A549 (cell line): ENCODE data around the gene BET1L. TPM values are rescaled to one million over a fixed set of nuclear protein-coding genes. Genes with fewer than 3 reads are reported as not detected.

Source experiments
- ATAC-seq, 2 experiments: fragments of 200-7000 bp in 1 of 2; fragments of >200 bp in 1 of 2; cut with Nextera tagmentation in 1 of 2; cut with Tn5 transposase in 1 of 2; 3 replicates each; pipeline versions ENCODE4 v1.8.0 to v1.9.1; 2018 to 2020; ENCODE audit warnings: mild to moderate bottlenecking in 1 of 2, moderate library complexity in 1 of 2
- CTCF ChIA-PET: fragments of 300-600 bp; sonication (Branson Sonifier 250); formaldehyde crosslinking; extraction: SDS; loops from one replicate; lab custom pipeline; 2021; ENCODE audit warnings: antibody characterized with exemption, inconsistent platforms; lab: Yijun Ruan, JAX
- POLR2A ChIA-PET: fragments of 350-600 bp; formaldehyde crosslinking; extraction: SDS; loops from one replicate; lab custom pipeline; 2021; ENCODE audit warnings: antibody characterized with exemption, inconsistent platforms; lab: Yijun Ruan, JAX
- DNase-seq, 2 experiments: peaks; one replicate each; pipeline versions ENCODE4 v3.0.0 to v3.0.0-alpha.2; 2011 to 2016; ENCODE audit warnings: low read depth in 1 of 2, low spot score in 1 of 2
- FAIRE-seq: peaks from 2 replicates; lab custom pipeline; 2011; peaks lifted over from hg19 to GRCh38; lab: Jason Lieb, UNC
- H3K27ac ChIP-seq, 2 experiments: fragments of >200 bp; sonication (Bioruptor Twin); formaldehyde crosslinking; 3 replicates each; pipeline ENCODE4 v1.5.1; 2016 to 2017
- H3K4me1 ChIP-seq: fragments of >200 bp; sonication (Bioruptor Twin); formaldehyde crosslinking; 3 replicates; pipeline ENCODE4 v1.6.1; 2016
- H3K4me2 ChIP-seq: fragments of >200 bp; sonication (Bioruptor Twin); formaldehyde crosslinking; 3 replicates; pipeline ENCODE4 v1.6.1; 2016
- H3K4me3 ChIP-seq: fragments of >200 bp; sonication (Bioruptor Twin); formaldehyde crosslinking; 3 replicates; pipeline ENCODE4 v1.5.1; 2016
- H3K9me3 ChIP-seq: fragments of >200 bp; sonication (Bioruptor Twin); formaldehyde crosslinking; 3 replicates; pipeline ENCODE4 v1.6.1; 2016
- CBX2 ChIP-seq: fragments of 200-600 bp; sonication (generic); IDR thresholded peaks from 2 replicates; pipeline ENCODE4 v1.6.1; 2016; ENCODE audit warnings: low read depth, mild to moderate bottlenecking, borderline replicate concordance
- CBX8 ChIP-seq: fragments of 200-600 bp; sonication (generic); IDR thresholded peaks from 2 replicates; pipeline ENCODE4 v1.6.1; 2016
- EHF ChIP-seq: fragments of 250-450 bp; sonication (Bioruptor Pico); IDR thresholded peaks from 2 replicates; pipeline ENCODE4 v1.5.0; 2020; ENCODE audit warnings: mild to moderate bottlenecking
- FOSB ChIP-seq: fragments of 250-450 bp; sonication (Bioruptor Pico); IDR thresholded peaks from 2 replicates; pipeline ENCODE4 v1.5.0; 2020; ENCODE audit warnings: mild to moderate bottlenecking, moderate library complexity
- FOSL2 ChIP-seq, 2 experiments: fragments of 450-650 bp in 1 of 2; fragments of >200 bp in 1 of 2; sonication (Bioruptor Twin) in 1 of 2; formaldehyde crosslinking; IDR thresholded peaks; 2 replicates each; pipeline versions ENCODE4 v1.5.0 to v1.6.1; 2016 to 2020; ENCODE audit warnings: mild to moderate bottlenecking in 1 of 2, moderate library complexity in 1 of 2
- GATA3 ChIP-seq: IDR thresholded peaks from 2 replicates; pipeline ENCODE4 v1.6.1; 2012; ENCODE audit warnings: borderline replicate concordance
- HDAC2 ChIP-seq: fragments of 200-600 bp; sonication (generic); IDR thresholded peaks from 2 replicates; pipeline ENCODE4 v1.6.1; 2016
- HOXA7 ChIP-seq: fragments of 250-450 bp; sonication (Bioruptor Pico); IDR thresholded peaks from 2 replicates; pipeline ENCODE4 v1.5.0; 2020; ENCODE audit warnings: mild to moderate bottlenecking, moderate library complexity
- HOXB13 ChIP-seq: fragments of 250-450 bp; sonication (Bioruptor Pico); IDR thresholded peaks from 2 replicates; pipeline ENCODE4 v1.5.0; 2020; ENCODE audit warnings: low read depth, mild to moderate bottlenecking, moderate library complexity
- JUN ChIP-seq, 2 experiments: fragments of >200 bp; sonication (Bioruptor Twin); formaldehyde crosslinking; IDR thresholded peaks; 2 replicates in 1 of 2; 3 replicates in 1 of 2; pipeline ENCODE4 v1.6.1; 2016 to 2017
- JUNB ChIP-seq: fragments of >200 bp; sonication (Bioruptor Twin); formaldehyde crosslinking; IDR thresholded peaks from 2 replicates; pipeline ENCODE4 v1.6.1; 2016
- KDM5A ChIP-seq: fragments of 200-600 bp; sonication (generic); IDR thresholded peaks from 2 replicates; pipeline ENCODE4 v1.6.1; 2016; ENCODE audit warnings: antibody characterized with exemption, mild to moderate bottlenecking
- MAZ ChIP-seq: fragments of 150-350 bp; IDR thresholded peaks from 2 replicates; pipeline ENCODE4 v1.6.1; 2014; ENCODE audit warnings: antibody characterized with exemption, low read depth, low read length, borderline replicate concordance
- PHF8 ChIP-seq: fragments of 200-600 bp; sonication (generic); IDR thresholded peaks from 2 replicates; pipeline ENCODE4 v1.6.1; 2016; ENCODE audit warnings: low read depth, mild to moderate bottlenecking, antibody characterized with exemption, moderate library complexity, borderline replicate concordance
- POLR2A ChIP-seq: IDR thresholded peaks from 2 replicates; pipeline ENCODE4 v1.6.1; 2012; ENCODE audit warnings: mild to moderate bottlenecking, low read length
- POLR2AphosphoS2 ChIP-seq: conservative IDR thresholded peaks from 2 replicates; pipeline ENCODE4 v1.6.1; 2012; ENCODE audit warnings: low read length, improper control_type of control experiment, inconsistent platforms
- RCOR1 ChIP-seq: fragments of 150-350 bp; IDR thresholded peaks from 2 replicates; pipeline ENCODE4 v1.6.1; 2014; ENCODE audit warnings: antibody characterized with exemption, low read length, low read depth
- SREBF2 ChIP-seq: fragments of 450-650 bp; IDR thresholded peaks from 2 replicates; pipeline ENCODE4 v1.6.1; 2014; ENCODE audit warnings: mild to moderate bottlenecking, moderate library complexity
- TP53 ChIP-seq: fragments of 250-450 bp; sonication (Bioruptor Pico); IDR thresholded peaks from 2 replicates; pipeline ENCODE4 v1.5.0; 2021; ENCODE audit warnings: mild to moderate bottlenecking, moderate library complexity
- ZC3H11A ChIP-seq: fragments of 450-650 bp; IDR thresholded peaks from 2 replicates; pipeline ENCODE4 v1.6.1; 2014; ENCODE audit warnings: antibody characterized with exemption, mild to moderate bottlenecking
- ZSCAN20 ChIP-seq: fragments of 250-450 bp; sonication (Bioruptor Pico); IDR thresholded peaks from 2 replicates; pipeline ENCODE4 v1.8.0; 2022; ENCODE audit warnings: mild to moderate bottlenecking, moderate library complexity
- WGBS: methylation state at CpG from one replicate; pipeline ENCODE4 v1.1.6; 2017; ENCODE audit errors: missing lambda C conversion rate; 5-methylcytosine and 5-hydroxymethylcytosine counted together
- polyA plus RNA-seq, 4 experiments: library from polyadenylated mRNA; depleted of rRNA in 3 of 4; stranded (reverse); fragments of >200 nt; fragmentation: RNase III in 1 of 4; extraction: RNeasy Plus Mini Kit Qiagen cat#74134 plus additional on column Dnase treatment in 1 of 4; gene quantifications; 2 replicates in 3 of 4; 3 replicates in 1 of 4; pipeline ENCODE4 v1.2.3, GENCODE V29; 2011 to 2017
- TF ChIP-seq, protein P1 (sequence below): fragments of >200 bp; sonication (Bioruptor Twin); formaldehyde crosslinking; IDR thresholded peaks from 2 replicates; pipeline ENCODE4 v1.6.1; 2016
- TF ChIP-seq, protein P2 (sequence below): fragments of >200 bp; sonication (Bioruptor Twin); formaldehyde crosslinking; IDR thresholded peaks from 3 replicates; pipeline ENCODE4 v1.6.1; 2016
- TF ChIP-seq, protein P3 (sequence below): IDR thresholded peaks from 2 replicates; pipeline ENCODE4 v1.6.1; 2012
- TF ChIP-seq, protein P4 (sequence below): IDR thresholded peaks from 2 replicates; pipeline ENCODE4 v1.6.1; 2012; ENCODE audit warnings: low read depth, borderline replicate concordance

BET1L gene
- polyA plus RNA-seq, 2 of the 4 experiments (the other 2 are of a cell fraction) = 28.5 to 44.5 TPM

DNA sequence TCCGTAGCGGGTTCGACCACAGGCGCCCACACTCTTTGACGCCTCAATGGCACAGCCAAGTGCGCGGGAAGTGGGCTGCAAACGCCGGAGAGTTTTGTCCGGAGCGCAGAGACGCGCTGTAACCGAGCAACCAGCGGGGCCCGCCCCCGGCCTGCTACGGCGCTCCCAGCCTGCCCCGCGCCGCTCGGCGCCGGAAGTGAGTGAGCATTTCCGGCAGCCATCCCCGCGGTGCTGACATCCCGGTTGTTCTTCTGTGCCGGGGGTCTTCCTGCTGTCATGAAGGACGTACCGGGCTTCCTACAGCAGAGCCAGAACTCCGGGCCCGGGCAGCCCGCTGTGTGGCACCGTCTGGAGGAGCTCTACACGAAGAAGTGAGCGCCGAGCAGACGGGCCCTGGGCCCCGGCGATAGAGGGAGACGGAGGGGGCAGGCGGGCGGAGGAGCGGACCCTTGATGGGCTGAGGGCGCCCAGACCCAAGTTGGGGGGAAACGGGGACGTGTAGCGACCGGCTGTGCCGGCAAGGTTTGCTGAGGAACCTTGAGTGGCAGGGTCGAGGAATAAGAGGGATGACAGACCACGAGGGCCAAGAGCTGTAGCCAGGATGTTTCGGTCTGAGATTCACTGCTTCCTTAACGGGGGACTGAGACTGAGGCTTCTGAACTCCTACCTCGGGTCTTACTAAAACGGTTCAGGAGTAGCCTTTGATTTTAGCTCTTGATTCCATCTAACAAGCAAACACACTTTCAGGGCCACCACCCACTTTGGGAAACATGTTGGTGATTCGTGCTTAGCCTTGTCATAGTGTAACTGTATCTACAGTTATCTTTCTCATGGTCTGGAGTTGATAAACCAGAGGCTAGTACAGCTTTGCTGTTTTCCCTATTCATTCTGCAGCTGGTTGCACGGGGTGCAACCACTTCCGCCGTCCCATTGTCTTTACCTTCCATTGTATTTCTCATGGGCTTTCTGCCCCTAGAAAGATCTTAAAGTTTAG is 29.9 kb upstream of the BET1L start, which contains the start of gene PSMD13:
Gene PSMD13 (plus strand): TSS at position 203 of the 994 bp plus-strand sequence. CDS start 74 bp downstream, at position 277.
- DNase-seq (peak; percentile 77 to 93), FAIRE-seq (no peak), ATAC-seq (peak; percentile 93 to 97)
- H3K9me3 ChIP-seq = no peaks in the 10 kb centered on the region
- ChIA-PET CTCF (interaction anchor here (0.6 to 2.0 kb wide), 6 partner anchors 14 to 211 kb away, joined by 3 to 17 read pairs (median 3); no protein-coding TSS in a partner anchor), POLR2A (interaction anchor here (0.6 to 2.3 kb wide), 5 partner anchors 13 to 275 kb away, joined by 3 to 8 read pairs (median 4); partner anchors contain the start of genes BET1L and RIC8A)
- peak within 1 kb of the TSS; percentile 99 for H3K4me2 ChIP-seq
- peak within 1 kb of the TSS; percentile 95 to 96 for H3K27ac ChIP-seq
- 6% methylated on average over 22 of the region's 62 CpGs for WGBS
- TF ChIP-seq HOXA7 (CRISPR knock-in tag) (0 out of 2 replicates have a peak, but pooled peaks have one; percentile 17), JUN (IDR thresholded peaks at IDR 0.05) (peak; percentile 9 to 40; a peak in 3 of 5 replicates), RCOR1 (no peak), CBX8 (no peak), PHF8 (peak; percentile 55), JUNB (no peak), KDM5A (peak; percentile 72), CBX2 (no peak), MAZ (no peak), EHF (CRISPR knock-in tag) (no peak), ZC3H11A (no peak), TP53 (CRISPR knock-in tag) (no peak), HOXB13 (CRISPR knock-in tag) (no peak), SREBF2 (no peak), POLR2A (peak; percentile 52), GATA3 (no peak), FOSL2 (IDR thresholded peaks at IDR 0.05) (no peak), FOSL2 (CRISPR knock-in tag; IDR thresholded peaks at IDR 0.05) (no peak), FOSB (CRISPR knock-in tag) (0 out of 2 replicates have a peak, but pooled peaks have one; percentile 28), HDAC2 (no peak), ZSCAN20 (CRISPR knock-in tag) (no peak), POLR2AphosphoS2 (no peak)
- TF ChIP-seq, protein P1, sequence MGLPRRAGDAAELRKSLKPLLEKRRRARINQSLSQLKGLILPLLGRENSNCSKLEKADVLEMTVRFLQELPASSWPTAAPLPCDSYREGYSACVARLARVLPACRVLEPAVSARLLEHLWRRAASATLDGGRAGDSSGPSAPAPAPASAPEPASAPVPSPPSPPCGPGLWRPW = no peak
- TF ChIP-seq, protein P2, sequence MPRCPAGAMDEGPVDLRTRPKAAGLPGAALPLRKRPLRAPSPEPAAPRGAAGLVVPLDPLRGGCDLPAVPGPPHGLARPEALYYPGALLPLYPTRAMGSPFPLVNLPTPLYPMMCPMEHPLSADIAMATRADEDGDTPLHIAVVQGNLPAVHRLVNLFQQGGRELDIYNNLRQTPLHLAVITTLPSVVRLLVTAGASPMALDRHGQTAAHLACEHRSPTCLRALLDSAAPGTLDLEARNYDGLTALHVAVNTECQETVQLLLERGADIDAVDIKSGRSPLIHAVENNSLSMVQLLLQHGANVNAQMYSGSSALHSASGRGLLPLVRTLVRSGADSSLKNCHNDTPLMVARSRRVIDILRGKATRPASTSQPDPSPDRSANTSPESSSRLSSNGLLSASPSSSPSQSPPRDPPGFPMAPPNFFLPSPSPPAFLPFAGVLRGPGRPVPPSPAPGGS = peak; percentile 25; the same call in 1 of the 3 replicates
- TF ChIP-seq, protein P3, sequence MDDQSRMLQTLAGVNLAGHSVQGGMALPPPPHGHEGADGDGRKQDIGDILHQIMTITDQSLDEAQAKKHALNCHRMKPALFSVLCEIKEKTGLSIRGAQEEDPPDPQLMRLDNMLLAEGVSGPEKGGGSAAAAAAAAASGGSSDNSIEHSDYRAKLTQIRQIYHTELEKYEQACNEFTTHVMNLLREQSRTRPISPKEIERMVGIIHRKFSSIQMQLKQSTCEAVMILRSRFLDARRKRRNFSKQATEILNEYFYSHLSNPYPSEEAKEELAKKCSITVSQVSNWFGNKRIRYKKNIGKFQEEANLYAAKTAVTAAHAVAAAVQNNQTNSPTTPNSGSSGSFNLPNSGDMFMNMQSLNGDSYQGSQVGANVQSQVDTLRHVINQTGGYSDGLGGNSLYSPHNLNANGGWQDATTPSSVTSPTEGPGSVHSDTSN = no peak
- TF ChIP-seq, protein P4, sequence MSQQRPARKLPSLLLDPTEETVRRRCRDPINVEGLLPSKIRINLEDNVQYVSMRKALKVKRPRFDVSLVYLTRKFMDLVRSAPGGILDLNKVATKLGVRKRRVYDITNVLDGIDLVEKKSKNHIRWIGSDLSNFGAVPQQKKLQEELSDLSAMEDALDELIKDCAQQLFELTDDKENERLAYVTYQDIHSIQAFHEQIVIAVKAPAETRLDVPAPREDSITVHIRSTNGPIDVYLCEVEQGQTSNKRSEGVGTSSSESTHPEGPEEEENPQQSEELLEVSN = 0 out of 2 replicates have a peak, but pooled peaks have one; percentile 61
- peak within 1 kb of the TSS; percentile 91 for H3K4me3 ChIP-seq
- peaks cover 17% of the 10 kb centered on the region; the same call in 2 of the 3 replicates for H3K4me1 ChIP-seq
